Measurements from ENCODE around the gene FBXL3. TPM values are rescaled to one million over a fixed set of nuclear protein-coding genes. Genes with fewer than 3 reads are reported as not detected.
"Not testable (repeated sequence)": the region's sequence is repeated elsewhere in the genome, so short reads cannot be mapped to it uniquely, and the experiment has no call there.

Gene FBXL3
- polyA plus RNA-seq, 4 donors: 57.6 to 77.8 (median 71.6) TPM

GRCh38 chr13:76991796-76992547 is 35.0 kb downstream of the FBXL3 start, which contains the start of gene CLN5:
TSS of gene CLN5 (plus strand) at chr13:76992081. CDS start at chr13:76992099, 18 bp downstream.
- peak; percentile 75 to 78 (median 77) for DNase-seq (ENCODE audit: low read depth in 4 of 4, low spot score in 3 of 4)

DNA sequence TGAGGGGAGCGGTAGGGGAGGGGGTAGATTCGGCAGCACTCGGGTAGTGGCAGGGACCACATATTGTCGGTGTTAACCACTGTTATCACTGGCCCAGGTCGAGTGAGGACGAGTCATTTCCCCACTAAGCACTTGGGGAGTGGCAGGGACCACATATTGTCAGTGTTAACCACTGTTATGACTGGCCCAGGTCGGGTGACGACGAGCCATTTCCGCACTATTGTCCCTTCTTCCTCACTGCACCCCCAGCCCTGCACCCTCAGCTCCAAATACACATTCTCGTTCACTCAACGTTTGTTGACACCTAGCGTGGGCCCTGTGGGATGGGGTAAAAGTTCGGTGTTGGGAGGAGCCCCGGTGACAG is 35.5 kb downstream of the FBXL3 start:
- no peak for DNase-seq (ENCODE audit: low read depth in 4 of 4, low spot score in 3 of 4)

DNA sequence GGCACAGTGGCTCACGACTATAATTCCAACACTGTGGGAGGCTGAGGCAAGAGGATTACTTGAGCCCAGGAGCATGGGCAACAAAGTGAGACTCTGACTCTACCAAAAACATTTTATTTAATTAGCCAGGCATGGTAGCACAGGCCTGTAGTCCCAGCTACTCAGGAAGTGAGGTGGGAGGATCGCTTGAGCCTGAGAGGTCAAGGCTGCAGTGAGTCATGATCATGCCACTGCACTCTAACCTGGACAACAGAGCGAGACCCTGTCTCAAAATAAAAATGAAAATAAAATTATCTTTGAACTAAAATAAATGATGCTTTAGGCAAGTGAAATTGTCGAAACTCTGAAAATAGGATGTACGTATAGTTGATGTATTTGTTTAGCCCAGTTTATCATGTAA is 43.3 kb downstream of the FBXL3 start:
- DNase-seq (ENCODE audit: low read depth in 4 of 4, low spot score in 3 of 4): no peak

GRCh38 chr13:76982061-76982460 is 44.9 kb downstream of the FBXL3 start:
- DNase-seq (ENCODE audit: low read depth in 4 of 4, low spot score in 3 of 4): no peak

GRCh38 chr13:76980075-76980718 is 46.8 kb downstream of the FBXL3 start:
- DNase-seq (ENCODE audit: low read depth in 4 of 4, low spot score in 3 of 4): peak in 2 of 4 donors; percentile 31 to 60

DNA sequence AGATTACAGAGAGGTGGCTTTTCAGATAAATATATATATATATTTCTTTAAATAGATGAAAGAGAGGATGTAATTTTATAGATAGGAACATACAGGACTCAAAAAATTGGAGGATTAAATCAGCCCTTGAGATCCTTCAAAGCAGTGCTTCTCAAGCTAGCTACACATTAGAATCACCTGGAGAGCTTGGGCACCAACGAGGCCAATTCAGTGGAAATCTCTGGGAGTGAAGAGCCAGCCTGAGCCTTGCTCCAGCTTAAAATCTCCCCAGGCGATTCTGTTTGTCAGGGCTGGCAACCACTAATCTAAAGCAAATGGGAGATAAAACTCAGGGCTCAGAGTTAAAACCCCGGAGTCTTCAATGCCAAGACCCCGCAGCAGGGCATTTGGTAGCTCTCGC is 50.0 kb downstream of the FBXL3 start:
- no peak for DNase-seq (ENCODE audit: low read depth in 4 of 4, low spot score in 3 of 4)

DNA sequence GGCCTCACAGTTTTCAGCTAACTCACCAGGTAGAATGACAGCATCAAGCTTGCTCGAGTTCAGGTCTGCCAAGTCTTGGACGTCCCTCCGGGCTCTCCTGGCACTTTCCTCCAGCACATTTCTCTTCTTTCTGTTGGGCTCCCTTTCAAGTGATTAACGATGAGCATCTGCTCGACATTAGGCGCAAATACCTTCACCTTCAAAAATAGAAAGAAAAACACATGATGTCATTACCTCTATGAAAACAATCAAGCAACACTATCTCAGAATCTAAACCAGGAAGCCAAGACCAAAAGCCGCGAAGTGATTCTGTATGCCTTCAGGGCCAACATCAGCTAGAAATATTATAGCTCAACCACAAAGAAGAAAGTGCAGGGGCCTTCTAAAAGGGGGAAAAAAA is 50.5 kb downstream of the FBXL3 start:
- DNase-seq (ENCODE audit: low read depth in 4 of 4, low spot score in 3 of 4): no peak

DNA sequence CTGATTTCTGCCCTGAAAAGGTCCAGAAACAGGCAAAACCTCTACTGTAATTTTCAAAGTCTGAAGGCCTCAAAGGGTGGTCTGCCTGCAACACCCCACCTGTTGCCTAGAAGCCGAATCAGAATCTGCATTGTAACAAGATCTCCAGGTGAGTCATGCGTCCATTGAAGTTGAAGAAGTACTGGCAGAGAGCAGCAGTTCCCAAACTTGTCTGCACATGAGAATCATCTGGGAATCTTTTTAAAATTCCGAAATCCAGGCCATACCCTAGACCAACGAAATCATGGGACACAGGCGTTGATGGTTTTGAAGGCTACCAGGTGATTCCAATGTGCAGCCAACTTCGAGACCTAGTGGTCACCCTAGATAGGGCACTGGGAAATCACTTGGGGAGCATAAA is 51.1 kb downstream of the FBXL3 start:
- no peak for DNase-seq (ENCODE audit: low read depth in 4 of 4, low spot score in 3 of 4)

- DNase-seq (ENCODE audit: low read depth in 4 of 4, low spot score in 3 of 4): no peak
These were observed 52.4 kb downstream of the FBXL3 start for GRCh38 chr13:76974618-76974975.

- no peak for DNase-seq (ENCODE audit: low read depth in 4 of 4, low spot score in 3 of 4)
These were observed 52.9 kb downstream of the FBXL3 start for GRCh38 chr13:76973920-76974617.

GRCh38 chr13:76971851-76972829 is 54.8 kb downstream of the FBXL3 start:
- no peak for DNase-seq (ENCODE audit: low read depth in 4 of 4, low spot score in 3 of 4)

- DNase-seq (ENCODE audit: low read depth in 4 of 4, low spot score in 3 of 4): no peak
These were observed 55.7 kb downstream of the FBXL3 start for GRCh38 chr13:76971215-76971614.

DNA sequence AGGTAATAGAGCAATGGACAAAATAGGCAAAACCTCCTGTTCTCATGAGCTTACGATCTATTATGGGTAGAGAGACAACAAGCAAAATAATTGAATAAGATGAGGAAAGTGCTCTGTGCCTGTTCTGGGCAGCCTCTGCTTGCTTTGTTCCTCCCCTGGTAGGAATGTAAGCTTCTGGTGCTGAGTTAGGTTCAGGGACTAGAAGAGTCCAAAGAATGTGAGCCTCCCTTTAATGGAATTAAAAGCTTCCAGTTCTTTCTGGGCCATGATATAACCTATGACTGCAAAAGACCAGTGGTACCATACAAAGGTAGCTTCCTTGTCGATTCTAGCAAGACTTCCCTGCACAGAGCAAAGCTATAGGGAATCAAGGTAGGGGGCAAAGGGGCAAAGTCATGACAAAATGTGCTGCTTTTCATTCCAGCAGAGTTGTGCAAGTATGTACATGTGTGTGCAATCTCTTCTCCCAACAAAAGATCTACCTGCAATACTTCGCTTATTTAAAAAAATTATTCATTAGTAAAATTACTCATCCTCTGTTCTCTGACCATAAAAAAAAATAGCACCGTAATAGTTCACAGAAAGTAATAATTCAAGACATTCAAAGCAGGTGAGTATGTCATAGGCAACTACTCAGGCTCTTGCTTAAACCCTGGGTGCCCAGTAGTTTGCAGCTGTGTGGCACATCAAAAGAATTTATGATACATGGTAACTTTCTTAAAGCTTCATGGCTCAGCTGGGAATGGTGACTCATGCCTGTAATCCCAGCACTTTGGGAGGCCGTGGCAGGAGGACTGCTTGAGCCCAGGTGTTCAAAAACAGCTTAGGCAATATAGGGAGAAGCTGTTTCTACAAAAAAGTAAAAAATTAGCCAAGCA is 57.2 kb downstream of the FBXL3 start:
- DNase-seq (ENCODE audit: low read depth in 4 of 4, low spot score in 3 of 4): no peak

DNA sequence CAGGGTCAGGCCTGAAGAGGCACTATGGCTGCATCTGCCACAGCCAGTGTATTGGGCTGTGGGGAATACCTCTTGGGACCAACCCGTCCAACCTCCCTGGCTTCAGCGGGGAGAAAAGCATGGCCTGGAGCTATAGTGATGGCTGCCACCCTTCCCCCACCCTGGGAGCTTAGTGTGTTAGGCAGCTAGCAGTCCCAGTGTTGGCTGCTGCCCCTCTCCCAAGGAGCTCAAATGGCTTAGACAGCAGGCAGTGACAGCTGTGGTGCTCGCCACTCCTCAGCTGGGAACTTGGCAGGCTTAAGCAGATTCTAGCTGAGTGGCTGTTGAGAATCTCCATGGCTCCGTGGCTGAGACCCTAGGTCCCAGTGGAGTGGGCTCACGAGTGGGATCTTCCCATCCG is 58.9 kb downstream of the FBXL3 start:
- DNase-seq (ENCODE audit: low read depth in 4 of 4, low spot score in 3 of 4): no peak

- no peak for DNase-seq (ENCODE audit: low read depth in 4 of 4, low spot score in 3 of 4)
These were observed 59.9 kb downstream of the FBXL3 start for GRCh38 chr13:76967031-76967430.

DNA sequence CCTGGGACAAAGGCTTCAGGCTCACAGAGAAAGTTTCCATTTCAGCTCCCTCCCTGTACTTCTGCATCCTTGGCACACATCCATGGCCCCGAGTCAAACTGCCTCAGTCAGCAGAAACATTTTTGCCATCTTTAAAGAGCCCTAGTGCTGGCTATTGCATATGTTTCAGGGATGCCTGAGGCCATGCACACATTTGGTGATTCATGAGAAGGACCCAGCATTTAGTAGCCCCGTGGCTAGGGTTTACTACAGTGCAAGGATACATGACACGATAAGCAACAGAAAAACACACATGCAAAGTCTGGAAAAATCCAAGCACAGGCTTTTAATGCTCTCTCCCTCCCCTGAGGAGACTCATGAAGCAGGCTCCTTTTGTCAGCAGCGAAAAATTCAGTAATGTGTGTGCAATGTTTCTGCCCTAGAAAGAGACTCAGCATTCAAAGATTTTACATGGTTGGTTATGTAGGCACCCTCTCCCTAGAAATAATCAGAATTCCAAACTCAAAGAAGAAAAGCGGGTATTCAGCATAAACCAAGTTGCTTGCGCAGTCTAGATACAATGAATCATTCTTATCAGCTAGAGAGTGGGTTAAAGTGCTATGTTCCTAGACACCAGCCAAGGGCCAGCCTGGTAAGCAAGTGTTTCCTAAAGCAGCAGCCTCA is 61.1 kb downstream of the FBXL3 start:
- DNase-seq (ENCODE audit: low read depth in 4 of 4, low spot score in 3 of 4): peak in 3 of 4 donors; percentile 23 to 32 (median 25)

DNA sequence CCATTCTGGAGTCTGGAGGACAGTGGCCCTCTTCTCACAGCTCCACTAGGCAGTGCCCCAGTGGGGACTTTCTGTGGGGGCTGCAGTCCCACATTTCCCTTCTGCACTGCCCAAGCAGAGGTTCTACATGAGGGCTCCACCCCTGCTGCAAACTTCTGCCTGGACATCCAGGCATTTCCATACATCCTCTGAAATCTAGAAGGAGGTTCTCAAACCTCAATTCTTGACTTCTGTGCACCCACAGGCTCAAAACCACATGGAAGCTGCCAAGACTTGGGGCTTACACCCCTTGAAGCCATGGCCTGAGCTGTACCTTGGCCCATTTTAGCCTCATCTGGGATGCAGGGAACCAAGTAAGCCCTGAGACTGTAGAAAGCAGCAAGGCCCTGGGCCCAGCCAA is 67.2 kb downstream of the FBXL3 start:
- not testable (repeated sequence) for DNase-seq (ENCODE audit: low read depth in 4 of 4, low spot score in 3 of 4)

DNA sequence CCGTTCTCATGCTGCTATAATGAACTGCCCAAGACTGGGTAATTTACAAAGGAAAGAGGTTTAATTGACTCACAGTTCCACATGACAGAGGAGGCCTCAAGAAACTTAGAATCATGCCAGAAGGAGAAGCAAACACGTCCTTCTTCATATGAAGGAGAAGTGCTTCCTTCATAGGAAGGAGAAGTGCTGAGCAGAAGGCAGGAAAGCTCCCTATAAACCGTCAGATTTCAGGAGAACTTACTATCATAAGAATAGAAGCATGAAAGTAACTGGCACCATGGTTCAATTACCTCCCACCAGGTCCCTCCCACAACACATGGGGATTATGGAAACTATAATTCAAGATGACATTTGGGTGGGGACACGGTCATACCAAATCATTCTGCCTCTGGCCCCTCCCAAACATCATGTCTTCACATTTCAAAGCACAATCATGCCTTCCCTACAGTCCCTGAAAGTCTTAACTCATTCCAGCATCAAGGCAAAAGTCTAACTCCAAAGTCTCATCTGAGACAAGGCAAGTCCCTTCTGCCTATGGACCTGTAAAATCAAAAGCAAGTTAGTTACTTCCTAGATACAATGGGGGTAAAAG is 68.0 kb downstream of the FBXL3 start:
- DNase-seq (ENCODE audit: low read depth in 4 of 4, low spot score in 3 of 4): no peak

DNA sequence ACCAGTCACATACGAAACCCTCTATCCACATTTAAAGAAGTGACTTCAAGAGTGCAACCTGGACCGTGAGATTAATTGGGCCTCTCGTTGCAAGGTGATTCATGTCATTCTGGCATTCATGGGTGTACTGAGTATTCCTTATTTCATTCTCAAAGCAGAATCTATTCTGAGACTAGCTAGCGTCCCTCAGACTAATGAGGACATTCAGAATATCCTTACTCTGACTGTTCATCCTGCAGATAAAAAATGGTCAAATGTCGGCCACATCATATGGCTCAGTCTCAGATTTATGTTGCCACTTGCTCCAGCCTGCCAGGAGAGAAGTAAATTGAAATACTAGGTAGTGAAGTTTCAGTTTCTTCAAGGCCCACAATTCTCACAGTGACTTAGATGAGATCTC is 71.3 kb downstream of the FBXL3 start:
- DNase-seq (ENCODE audit: low read depth in 4 of 4, low spot score in 3 of 4): no peak

Measured in right renal pelvis (tissue), 4 donors.